ENCODE data around the gene SART3. TPM values are rescaled to one million over a fixed set of nuclear protein-coding genes. Genes with fewer than 3 reads are reported as not detected.

The SART3 gene
- polyA plus RNA-seq, 1 of the 3 experiments (the other 2 are of a cell fraction), result 28.9 TPM

GRCh38 chr12:108483213-108484059 lies 77.5 kb downstream of the SART3 start:
- Histone ChIP-seq H3K79me2 (ENCODE audit: insufficient read depth) (no peaks in the 10 kb centered on the region), H3K9me2 (no peaks in the 10 kb centered on the region), H3K9ac (no peak overlapping the region), H3F3A (replicated peaks; ENCODE audit: insufficient read depth) (no peaks in the 10 kb centered on the region), H3K27ac (ENCODE audit: low read depth in 2 of 2, low read length in 1 of 2) (no peak overlapping the region), H3K36me3 (replicated peaks in 1 of 2; ENCODE audit: control insufficient read depth in 1 of 2, insufficient read depth in 2 of 2, low read length in 1 of 2) (no peaks in the 10 kb centered on the region), H4K20me1 (ENCODE audit: insufficient read depth) (no peaks in the 10 kb centered on the region), H3K27me3 (ENCODE audit: insufficient read depth) (no peaks in the 10 kb centered on the region), H3K4me1 (ENCODE audit: control insufficient read depth in 1 of 2, insufficient read depth in 2 of 2, low read depth in 1 of 2, low read length in 1 of 2) (peaks cover 0 to 7% of the 10 kb centered on the region in 2 experiments; a peak in 1 of 4 replicates), H3K4me2 (no peak overlapping the region), H3K9me3 (no peaks in the 10 kb centered on the region), H2AFZ (ENCODE audit: low read depth) (no peak overlapping the region), H3K4me3 (ENCODE audit: low read depth in 2 of 2, low read length in 1 of 2) (no peak overlapping the region)
- POLR2A ChIA-PET, result no interaction called here
- CTCF ChIA-PET, result interaction anchor here (0.9 to 1.7 kb wide), 5 partner anchors 9 to 25 kb away, joined by 3 to 6 read pairs (median 4); no protein-coding TSS in a partner anchor
- TF ChIP-seq REST (IDR thresholded peaks at IDR 0.05; ENCODE audit: low read depth, low read length), result no peak
- no peak for TF ChIP-seq RXRA (IDR thresholded peaks at IDR 0.05; ENCODE audit: borderline replicate concordance, low read depth)
- TF ChIP-seq RAD21 (IDR thresholded peaks at IDR 0.05; ENCODE audit: low read length), result no peak
- no peak for TF ChIP-seq JUND (IDR thresholded peaks at IDR 0.05)
- TF ChIP-seq MXI1 (IDR thresholded peaks at IDR 0.05; ENCODE audit: low read depth, low read length), result no peak
- TF ChIP-seq RFX5 (IDR thresholded peaks at IDR 0.05; ENCODE audit: low read length), result no peak
- no peak for TF ChIP-seq NRF1 (IDR thresholded peaks at IDR 0.05; ENCODE audit: low read depth, low read length)
- no peak for TF ChIP-seq TEAD4 (IDR thresholded peaks at IDR 0.05; ENCODE audit: borderline replicate concordance, insufficient read depth)
- no peak for TF ChIP-seq NFIC (IDR thresholded peaks at IDR 0.05; ENCODE audit: borderline replicate concordance)
- no peak for TF ChIP-seq PBX3 (IDR thresholded peaks at IDR 0.05)
- no peak for TF ChIP-seq ZBTB33 (IDR thresholded peaks at IDR 0.05; ENCODE audit: borderline replicate concordance, low read depth)
- no peak for TF ChIP-seq POLR2AphosphoS5 (IDR thresholded peaks at IDR 0.05; ENCODE audit: low read depth, low read length)
- TF ChIP-seq TAF1 (IDR thresholded peaks at IDR 0.05; ENCODE audit: borderline replicate concordance, low read depth, low read length), result no peak
- TF ChIP-seq FOXM1 (IDR thresholded peaks at IDR 0.05; ENCODE audit: low read depth), result no peak
- TF ChIP-seq CTCF (IDR thresholded peaks at IDR 0.05), result no peak
- TF ChIP-seq CHD2 (IDR thresholded peaks at IDR 0.05; ENCODE audit: low read length, partially characterized antibody), result no peak
- no peak for TF ChIP-seq IRF3 (IDR thresholded peaks at IDR 0.05; ENCODE audit: low read depth, low read length)
- no peak for DNase-seq
- 18% methylated on average over 6 of the region's 6 CpGs for WGBS (ENCODE audit: low lambda C conversion rate)
